Epidermal melanocyte (primary cell): ENCODE data around the gene TMEM50A.
"Not testable (repeated sequence)": the region's sequence is repeated elsewhere in the genome, so short reads cannot be mapped to it uniquely, and the experiment has no call there.

Experiments
- DNase-seq: peaks from one replicate; pipeline ENCODE4 v3.0.0; 2011; ENCODE audit warnings: low spot score; ENCODE audit not compliant: insufficient read length

The TMEM50A gene

DNA sequence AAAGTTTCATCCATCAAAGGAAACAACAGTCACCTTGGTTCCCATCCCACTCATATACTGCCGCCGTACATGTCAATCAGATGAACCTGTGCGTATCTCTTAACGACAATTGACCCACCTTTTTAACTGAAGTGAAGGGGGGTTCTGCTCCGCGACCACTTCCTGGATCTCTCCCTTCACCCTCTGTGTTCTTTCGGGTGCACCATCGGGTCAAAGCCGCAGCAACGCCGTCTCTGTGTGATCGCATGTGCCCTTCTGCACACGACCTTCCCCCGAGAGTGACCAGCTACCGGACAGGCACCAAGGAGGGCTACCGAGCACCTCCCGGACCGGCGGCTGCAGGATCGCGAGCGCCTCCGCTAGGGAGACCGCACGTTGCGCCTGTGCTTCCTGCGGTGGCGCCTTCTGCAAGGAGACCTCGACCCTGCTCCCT lies 1.2 kb upstream of the TMEM50A start:
- not testable (repeated sequence) for DNase-seq

DNA sequence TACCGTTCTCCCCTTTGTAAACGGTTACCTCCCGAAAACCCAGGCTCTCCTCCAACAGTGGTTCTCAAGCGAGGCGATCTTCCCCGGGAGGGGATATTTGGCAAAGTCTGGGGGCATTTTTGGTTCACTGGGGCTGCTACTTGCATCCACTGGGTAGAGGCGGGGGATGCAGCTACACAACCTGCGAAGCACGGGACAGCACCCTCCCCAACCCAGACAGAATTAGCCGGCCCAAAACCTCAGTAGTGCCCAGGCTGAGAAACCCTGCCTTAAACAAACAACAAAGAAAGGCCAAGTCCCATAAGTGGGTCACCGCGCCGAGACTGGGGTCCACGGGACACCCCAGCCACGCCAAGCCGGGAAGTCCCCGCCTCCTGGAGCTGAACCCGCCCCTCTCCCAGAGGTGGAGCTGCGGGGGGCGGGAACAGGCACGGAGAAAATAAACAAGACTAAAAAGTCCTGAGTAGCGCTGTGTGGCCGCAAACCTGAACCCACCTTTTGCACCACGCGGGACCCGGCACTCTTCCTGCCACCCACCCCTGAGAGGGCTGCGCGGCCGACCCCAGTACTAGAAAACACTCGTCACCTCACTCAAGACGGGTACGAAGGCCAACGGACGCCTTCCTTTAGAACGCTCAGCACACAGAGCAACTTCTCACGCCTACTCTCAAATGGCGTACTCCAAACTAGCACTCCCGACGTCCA lies 499 bp upstream of the TMEM50A start:
- not testable (repeated sequence) for DNase-seq

DNA sequence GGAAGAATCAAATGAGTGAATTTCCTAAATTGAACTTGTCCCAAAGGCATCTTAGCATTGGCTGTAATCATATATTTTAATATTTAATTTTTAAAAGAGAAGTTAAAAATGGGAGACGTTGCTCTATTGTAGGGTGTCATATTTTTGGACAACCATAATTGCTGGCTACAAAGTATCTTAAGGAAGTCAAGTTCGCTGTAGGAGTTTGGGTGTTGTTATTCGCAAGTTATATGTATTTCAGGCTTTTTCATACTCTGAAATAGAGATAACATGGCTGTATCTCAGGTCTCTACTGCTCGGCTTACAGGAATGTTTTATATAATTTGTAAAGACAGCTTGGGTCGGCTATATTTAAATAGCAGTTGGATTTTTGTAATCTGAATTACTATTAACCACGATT lies 852 bp downstream of the TMEM50A start:
- DNase-seq = no peak

DNA sequence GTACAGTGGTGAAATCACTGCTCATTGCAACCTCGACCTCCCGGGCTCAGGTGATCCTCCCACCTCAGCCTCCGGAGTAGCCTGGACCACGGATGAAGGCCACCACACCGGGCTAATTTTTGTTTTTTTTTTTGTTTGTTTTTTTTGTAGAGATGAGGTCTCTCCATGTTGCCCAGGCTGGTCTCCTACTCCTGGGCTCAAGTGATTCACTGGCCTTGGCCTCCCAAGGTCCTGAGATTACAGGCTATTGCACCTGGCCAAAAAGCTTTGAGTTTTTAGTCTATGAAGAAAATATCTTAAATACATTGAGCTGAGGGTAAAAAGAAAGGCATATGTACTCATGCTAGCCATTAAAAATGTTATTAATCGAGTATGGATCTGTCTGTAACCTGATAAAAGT lies 3.6 kb downstream of the TMEM50A start:
- no peak for DNase-seq

DNA sequence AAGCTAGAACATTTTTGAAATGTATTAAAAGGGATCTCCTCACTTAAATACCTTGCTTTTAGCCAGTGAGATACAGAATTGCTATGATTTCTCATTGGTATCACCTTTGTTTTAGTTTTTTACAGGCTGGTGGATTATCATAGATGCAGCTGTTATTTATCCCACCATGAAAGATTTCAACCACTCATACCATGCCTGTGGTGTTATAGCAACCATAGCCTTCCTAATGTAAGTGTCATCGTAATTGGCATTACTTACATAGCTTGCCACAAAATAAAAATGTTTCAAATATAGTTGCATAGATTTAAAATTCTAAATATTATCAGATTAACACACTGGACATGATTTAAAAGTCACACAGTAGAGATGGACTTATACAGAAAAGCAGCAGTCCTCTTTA lies 4.7 kb downstream of the TMEM50A start:
- no peak for DNase-seq

DNA sequence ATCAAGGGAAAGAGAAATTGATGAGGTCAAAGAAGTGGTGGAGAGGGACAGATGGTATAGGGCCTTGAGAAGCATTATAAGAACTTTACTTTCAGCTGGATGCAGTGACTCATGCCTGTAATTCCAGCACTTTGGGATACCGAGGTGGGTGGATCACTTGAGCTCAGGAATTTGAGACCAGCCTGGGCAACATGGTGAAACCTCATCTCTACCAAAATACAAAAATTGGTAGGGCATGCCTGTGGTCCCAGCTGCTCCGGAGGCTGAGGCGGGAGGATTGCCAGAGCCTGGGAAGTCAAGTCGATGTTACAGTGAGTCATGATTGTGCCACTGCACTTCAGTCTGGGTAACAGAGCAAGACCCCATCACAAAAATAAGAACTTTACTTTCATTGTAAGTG lies 5.7 kb downstream of the TMEM50A start:
- no peak for DNase-seq

DNA sequence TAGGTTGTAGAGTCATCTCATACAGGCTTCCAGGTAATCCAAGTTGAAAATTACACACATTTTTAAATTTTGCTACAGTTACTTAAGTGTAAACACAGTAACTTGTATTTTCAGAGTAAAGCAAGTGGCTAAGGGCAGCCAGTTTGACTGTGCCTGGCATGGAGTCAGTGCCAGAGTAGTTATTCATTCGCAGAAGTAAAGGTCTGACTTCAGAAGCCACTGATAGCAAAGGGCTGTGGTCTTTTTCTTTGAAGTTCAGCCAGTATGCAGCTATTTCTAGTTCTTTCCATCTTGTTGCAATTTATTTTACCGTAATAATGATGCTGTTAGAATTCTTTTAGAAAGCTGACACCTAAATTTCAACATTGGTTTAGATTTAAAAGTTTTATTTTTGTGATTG lies 9.4 kb downstream of the TMEM50A start:
- no peak for DNase-seq

DNA sequence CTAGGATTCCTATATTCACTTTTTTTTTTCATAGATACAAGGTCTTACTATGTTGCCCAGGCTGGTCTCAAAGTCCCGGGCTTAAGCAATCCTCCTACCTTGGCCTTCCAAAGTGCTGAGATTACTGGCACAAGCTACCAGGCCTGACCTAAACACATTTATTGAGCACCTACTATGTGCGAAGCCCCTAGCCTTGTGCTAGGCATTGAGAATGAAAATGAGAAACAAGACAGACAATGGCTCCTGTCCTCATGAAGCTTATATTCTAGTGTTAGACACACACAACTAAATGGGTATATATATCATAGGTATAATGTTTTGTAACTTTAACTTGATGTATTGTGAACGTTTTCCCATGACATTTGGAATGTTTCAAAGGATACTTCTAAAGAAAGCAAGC lies 11.5 kb downstream of the TMEM50A start:
- no peak for DNase-seq

DNA sequence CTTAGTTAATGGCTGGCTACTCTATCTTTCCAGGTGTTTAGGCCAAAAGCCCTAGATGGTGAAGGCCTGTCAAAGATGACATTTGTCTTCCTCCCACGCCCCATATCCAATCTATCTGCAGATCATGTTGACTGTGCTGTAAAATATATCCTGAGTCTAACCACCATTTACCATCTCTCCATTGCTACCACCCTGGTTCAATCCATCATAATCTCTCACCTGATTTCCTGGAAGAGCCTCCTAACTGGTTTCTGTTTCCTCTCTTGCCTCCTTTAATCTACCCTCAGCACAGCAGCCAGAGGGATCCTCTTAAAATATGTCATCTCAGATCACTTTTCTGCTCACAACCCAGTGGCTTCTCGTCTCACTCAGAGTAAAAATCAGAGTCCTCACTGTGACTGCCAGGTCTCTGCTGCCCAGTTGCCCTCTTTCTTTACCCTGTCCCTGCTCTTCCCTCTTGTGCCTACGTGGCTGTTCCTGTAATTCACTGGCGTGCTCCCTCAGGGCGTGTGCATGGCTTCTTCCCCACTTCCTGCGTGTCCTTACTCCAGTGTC lies 17.8 kb downstream of the TMEM50A start:
- DNase-seq = no peak

DNA sequence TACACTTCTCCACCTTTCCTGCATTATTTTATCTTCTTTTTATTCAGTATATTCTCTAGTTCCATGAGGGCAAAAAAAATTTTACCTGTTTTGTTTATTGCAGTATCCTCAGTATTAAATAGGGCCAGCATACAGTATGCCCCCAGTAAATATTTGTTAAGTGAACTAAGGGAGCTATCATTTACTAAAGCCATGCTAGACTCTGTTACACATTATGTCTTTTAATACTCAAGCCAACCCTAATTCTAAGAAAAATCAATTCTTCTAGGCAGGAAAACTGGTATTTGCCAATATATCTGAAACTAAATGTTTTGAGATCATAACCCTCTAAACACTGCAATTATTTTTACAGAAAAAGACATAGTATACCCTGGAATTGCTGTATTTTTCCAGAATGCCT lies 18.3 kb downstream of the TMEM50A start:
- DNase-seq = no peak

DNA sequence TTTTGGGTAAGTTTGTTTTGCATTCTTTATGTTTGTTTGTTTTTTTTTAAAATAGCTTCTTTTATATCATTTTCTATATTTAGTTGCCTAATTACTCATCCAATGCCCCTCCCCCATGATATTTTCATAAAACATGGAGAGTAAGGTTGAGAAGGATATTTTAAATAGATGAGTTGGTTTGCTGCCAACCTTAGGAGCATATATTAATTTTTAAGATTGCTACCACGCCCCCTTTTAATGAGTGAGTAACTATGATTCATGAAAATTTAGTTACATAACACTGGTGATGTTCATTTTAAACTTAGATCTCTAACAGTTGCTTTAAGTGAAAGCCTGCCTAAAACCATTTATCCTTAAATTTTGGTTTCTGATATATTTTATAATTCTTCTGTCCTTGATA lies 18.7 kb downstream of the TMEM50A start:
- no peak for DNase-seq

DNA sequence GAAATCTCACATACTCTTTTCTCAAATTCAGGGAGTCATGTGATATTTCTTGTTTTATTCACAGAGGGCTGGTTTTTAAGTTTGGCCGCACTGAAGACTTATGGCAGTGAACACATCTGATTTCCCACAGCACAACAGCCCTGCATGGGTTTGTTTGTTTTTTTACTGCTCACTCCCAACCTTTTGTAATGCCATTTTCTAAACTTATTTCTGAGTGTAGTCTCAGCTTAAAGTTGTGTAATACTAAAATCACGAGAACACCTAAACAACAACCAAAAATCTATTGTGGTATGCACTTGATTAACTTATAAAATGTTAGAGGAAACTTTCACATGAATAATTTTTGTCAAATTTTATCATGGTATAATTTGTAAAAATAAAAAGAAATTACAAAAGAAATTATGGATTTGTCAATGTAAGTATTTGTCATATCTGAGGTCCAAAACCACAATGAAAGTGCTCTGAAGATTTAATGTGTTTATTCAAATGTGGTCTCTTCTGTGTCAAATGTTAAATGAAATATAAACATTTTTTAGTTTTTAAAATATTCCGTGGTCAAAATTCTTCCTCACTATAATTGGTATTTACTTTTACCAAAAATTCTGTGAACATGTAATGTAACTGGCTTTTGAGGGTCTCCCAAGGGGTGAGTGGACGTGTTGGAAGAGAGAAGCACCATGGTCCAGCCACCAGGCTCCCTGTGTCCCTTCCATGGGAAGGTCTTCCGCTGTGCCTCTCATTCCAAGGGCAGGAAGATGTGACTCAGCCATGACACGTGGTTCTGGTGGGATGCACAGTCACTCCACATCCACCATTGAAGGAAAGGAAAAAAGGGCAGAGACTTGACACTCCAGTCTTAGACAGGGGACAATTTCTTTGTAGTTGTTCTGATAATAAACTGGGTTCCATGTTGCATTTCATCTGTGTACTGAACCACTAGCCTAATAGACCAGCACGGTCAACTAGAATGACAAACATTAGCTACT lies 22.8 kb downstream of the TMEM50A start:
- no peak for DNase-seq

DNA sequence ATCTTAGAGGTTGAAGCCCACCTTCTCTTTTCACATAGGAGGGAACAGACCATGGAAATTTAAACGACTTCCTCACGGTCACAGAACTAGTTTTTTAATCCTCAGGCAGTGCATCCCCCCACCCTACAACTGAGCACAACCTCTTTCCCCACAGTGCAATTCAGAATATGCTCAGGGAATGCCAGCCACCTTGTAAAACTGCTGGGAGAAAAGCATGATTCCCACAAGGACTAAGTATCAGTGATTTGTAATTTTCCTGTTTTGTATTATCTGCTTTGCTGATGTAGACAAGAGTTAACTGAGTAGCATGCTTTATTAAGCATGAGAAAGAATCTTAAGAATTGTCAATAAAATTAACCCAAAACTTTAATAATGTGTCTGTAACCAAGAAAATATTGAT lies 23.8 kb downstream of the TMEM50A start:
- no peak for DNase-seq

DNA sequence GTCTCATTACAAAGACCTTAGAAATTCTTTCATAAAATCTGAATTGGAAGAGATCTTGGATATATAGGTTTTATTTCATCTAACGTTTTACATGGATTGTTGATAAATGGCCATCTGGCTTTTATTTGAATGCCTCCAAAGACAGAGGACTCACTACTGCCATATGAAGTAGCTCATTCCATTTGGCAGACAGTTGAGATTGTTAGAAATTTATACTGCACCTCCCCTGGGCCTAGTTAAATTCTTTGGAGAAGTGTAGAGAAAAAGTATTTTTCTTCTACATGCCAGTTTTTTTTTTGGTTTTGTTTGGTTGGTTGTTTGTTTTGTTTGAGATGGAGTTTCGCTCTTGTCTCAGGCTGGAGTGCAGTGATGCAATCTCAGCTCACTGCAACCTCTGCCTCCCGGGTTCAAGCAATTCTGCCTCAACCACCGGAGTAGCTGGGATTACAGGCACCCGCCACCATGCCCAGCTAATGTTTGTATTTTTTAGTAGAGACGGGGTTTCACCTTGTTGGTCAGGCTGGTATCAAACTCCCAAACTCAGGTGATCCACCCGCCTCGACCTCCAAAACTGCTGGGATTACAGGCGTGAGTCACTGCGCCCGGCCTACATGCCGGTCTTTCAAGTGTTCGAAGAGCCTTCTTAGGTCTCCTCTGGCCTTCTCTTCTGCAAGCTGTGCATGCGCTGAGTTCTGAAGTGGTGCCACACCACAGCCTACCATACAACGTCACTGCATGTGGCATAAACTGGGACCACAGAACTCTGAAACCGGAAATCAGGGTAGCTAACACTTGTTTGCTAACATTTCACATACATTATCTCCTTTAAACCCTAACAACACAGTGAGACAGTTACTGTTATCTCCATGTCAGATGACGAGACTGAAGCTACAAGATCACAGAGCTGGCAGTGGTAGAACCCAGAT lies 24.8 kb downstream of the TMEM50A start:
- DNase-seq = not testable (repeated sequence)

DNA sequence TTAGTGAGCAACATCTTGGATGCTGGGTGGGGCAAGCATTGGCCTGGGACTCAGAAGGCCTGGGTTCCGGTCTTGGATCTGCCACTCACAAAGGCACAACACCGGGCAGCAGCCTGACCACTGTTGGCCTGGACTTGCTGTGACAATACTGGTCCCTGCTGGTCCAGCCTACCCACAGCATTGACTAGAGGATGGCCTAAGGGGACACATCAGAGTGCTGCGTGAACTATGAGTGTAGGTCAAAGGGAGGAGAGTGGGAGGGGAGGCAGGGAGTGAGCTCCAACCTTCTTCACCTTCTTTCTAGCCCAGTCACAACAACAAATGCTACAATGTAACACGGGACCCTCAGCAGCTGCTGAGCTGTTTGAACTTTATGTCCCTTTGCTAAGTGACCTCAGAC lies 31.1 kb downstream of the TMEM50A start:
- DNase-seq = no peak

DNA sequence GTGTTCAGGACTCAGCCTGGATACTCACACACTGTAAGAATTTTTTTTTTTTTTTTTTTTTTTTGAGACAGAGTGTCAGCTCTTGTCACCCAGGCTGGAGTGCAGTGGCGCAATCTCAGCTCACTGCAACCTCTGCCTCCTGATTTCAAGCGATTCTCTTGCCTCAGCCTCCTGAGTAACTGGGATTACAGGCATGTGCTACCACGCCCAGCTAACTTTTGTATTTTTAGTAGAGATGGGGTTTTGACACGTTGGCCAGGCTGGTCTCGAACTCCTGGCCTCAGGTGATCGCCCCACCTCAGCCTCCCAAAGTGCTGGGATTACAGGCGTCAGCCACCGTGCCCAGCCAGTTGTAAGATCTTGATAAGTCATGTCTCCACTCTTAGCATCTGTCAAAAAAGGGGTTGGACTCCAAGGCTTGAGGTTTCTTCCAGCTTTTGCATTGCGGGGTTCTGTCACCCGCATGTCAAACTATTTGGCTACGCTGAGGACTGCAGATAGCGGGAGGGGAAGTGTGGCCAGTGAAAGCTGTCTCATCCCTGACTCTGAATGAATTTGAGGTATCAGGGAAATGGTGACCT lies 31.6 kb downstream of the TMEM50A start:
- DNase-seq = not testable (repeated sequence)

DNA sequence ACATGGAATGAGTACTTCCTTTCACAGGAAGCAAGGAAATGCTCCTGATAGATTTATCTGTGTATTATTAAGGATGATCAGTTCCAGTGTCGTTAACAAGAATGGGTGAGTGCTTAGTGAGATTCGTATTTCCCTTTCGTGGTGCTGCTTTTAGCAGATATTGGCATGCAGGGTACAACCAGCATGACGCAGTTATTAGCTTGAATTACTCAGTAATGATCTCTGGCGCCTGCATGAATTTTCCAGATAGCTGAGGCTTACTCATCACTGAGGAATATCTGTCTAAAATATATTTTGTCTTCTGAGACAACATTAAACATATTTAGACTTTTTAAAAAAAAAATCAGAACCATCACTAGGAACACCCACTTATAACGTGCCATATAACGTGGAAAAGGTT lies 33.6 kb downstream of the TMEM50A start:
- DNase-seq = not testable (repeated sequence)

DNA sequence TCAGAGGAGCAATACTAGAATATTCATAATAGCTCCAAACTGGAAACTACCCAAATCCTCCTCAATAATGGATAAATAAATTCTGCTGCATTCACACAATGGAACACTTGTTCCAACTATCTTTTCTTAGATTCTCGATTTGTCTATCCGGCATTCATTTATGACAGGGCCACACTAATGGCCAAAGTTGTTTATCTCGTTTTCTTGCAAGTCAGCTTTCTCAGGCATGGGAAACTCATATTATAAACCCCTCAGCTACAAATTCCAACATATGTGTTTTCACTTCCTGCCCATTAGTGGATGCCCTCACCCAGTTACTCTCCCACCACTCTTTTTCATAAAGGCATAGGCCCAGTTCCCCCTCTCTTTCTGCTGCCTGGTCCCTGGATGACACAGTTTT lies 40.2 kb downstream of the TMEM50A start:
- not testable (repeated sequence) for DNase-seq

DNA sequence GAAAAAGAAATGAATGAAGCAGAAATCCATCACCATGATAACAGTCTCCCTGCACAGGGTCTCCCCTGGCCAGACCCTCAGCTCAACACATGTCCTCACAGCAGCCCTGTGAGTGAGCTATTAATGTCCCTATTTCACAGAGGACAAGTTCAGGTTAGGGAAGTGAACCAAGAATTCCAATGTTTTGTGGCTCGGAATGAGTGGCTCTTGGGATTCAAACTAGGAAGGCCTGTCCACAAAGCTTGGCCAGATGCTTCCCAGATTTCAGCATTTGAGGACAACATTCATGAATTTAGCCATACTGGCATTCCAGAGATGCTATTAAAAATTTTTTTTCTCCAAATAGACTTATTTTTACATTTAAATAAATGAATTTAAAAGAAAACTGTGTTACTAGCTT lies 44.4 kb downstream of the TMEM50A start:
- not testable (repeated sequence) for DNase-seq

DNA sequence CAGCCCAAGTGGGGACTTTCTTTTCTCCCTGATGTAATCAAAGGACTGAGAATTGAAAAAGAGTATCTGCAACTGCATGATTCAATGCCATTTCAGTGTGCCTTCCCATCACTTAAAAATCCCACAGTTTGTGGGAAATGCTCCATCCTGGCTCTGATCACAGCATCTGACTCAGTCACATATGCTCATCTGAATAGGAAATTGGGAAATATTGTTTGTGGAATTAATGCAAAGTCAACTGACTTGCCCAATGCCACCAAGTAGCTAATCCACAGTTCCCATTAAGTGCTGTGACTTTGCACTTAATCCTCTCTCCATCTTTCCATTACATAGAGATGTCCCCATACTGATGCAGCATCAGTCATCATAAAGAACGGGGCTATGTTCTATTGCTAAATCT lies 45.0 kb downstream of the TMEM50A start:
- DNase-seq = not testable (repeated sequence)

DNA sequence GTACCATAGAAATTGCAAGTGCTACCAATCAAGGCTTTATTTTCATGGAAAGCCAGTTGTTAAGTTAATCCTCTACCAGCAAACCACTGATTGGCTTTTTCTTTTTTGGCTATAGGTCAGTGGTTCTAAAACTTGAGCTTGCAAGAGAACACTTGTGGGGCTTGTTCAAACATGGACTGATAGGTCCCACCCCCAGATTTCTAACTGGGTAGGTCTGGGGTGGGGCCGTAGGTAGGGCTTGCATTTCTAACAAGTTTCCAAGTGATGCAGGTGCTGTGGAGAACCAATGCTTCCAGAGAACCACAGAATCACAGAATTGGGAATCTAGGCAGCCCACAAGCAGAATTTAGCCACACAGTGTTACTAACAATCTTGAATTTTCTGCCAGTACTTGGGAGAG lies 45.7 kb downstream of the TMEM50A start:
- not testable (repeated sequence) for DNase-seq
